NK-92 (cell line): ENCODE measurements around the gene SLC46A2.

Experiments
- DNase-seq: peaks from one replicate; lab custom pipeline; 2025; ENCODE audit not compliant: unreplicated experiment; lab: John Stamatoyannopoulos, UW

SLC46A2 gene

GRCh38 chr9:112890106-112891081, at the start of gene SLC46A2:
SLC46A2 (minus strand) TSS chr9:112890876; CDS start chr9:112890681, 195 bp downstream.
- DNase-seq: no peak

- no peak for DNase-seq
Observed at GRCh38 chr9:112939418-112939817, 48.7 kb upstream of the SLC46A2 start.

GRCh38 chr9:112933696-112934095, 43.0 kb upstream of the SLC46A2 start:
- no peak for DNase-seq

GRCh38 chr9:112925058-112925641, 34.5 kb upstream of the SLC46A2 start:
- no peak for DNase-seq

- no peak for DNase-seq
Observed at GRCh38 chr9:112921549-112921948, 30.9 kb upstream of the SLC46A2 start.

GRCh38 chr9:112917987-112918362, 27.3 kb upstream of the SLC46A2 start:
- DNase-seq: no peak

GRCh38 chr9:112917047-112917986, 26.6 kb upstream of the SLC46A2 start:
- no peak for DNase-seq

- DNase-seq: no peak
Observed at GRCh38 chr9:112914524-112914923, 23.8 kb upstream of the SLC46A2 start.

GRCh38 chr9:112913326-112913725, 22.6 kb upstream of the SLC46A2 start:
- no peak for DNase-seq

GRCh38 chr9:112912636-112913035, 22.0 kb upstream of the SLC46A2 start:
- no peak for DNase-seq

GRCh38 chr9:112911736-112912135, 21.1 kb upstream of the SLC46A2 start:
- no peak for DNase-seq

- DNase-seq: no peak
Observed at GRCh38 chr9:112905084-112905483, 14.4 kb upstream of the SLC46A2 start.

- no peak for DNase-seq
Observed at GRCh38 chr9:112900901-112901300, 10.2 kb upstream of the SLC46A2 start.

GRCh38 chr9:112900488-112900887, 9.8 kb upstream of the SLC46A2 start:
- no peak for DNase-seq

GRCh38 chr9:112898872-112899311, 8.2 kb upstream of the SLC46A2 start:
- no peak for DNase-seq

GRCh38 chr9:112896131-112896530, 5.5 kb upstream of the SLC46A2 start:
- no peak for DNase-seq

- DNase-seq: no peak
Observed at GRCh38 chr9:112894699-112895098, 4.0 kb upstream of the SLC46A2 start.

- DNase-seq: no peak
Observed at GRCh38 chr9:112894041-112894440, 3.4 kb upstream of the SLC46A2 start.

GRCh38 chr9:112892981-112893380, 2.3 kb upstream of the SLC46A2 start:
- DNase-seq: no peak

GRCh38 chr9:112891521-112891920, 845 bp upstream of the SLC46A2 start:
- DNase-seq: no peak

GRCh38 chr9:112887381-112887780, 3.3 kb downstream of the SLC46A2 start:
- no peak for DNase-seq
